Memory B cell (primary cell): Measurements from ENCODE around the gene ZC3H12C.

Experiments
- ATAC-seq: fragments of 150-1000 bp; cut with Tn5 transposase; 2 replicates; pipeline ENCODE4 v1.10.0; 2021; ENCODE audit warnings: low read depth, mild to moderate bottlenecking, moderate library complexity
- DNase-seq, 2 donors: peaks; one replicate each; pipeline ENCODE4 v3.0.0; 2022; ENCODE audit warnings: low spot score in 2 of 2
- H3K27ac Mint-ChIP-seq: one replicate; pipeline ENCODE4 v1.8.0; 2022; ENCODE audit warnings: mild to moderate bottlenecking, moderate library complexity, mixed read lengths
- H3K27me3 Mint-ChIP-seq: one replicate; pipeline ENCODE4 v1.8.0; 2022; ENCODE audit warnings: mixed read lengths
- H3K36me3 Mint-ChIP-seq: one replicate; pipeline ENCODE4 v1.8.0; 2022; ENCODE audit warnings: mild to moderate bottlenecking, mixed read lengths
- H3K4me1 Mint-ChIP-seq: one replicate; pipeline ENCODE4 v1.8.0; 2022; ENCODE audit warnings: mixed read lengths
- H3K4me3 Mint-ChIP-seq: one replicate; pipeline ENCODE4 v1.8.0; 2022; ENCODE audit warnings: mild to moderate bottlenecking, moderate library complexity, mixed read lengths
- H3K9me3 Mint-ChIP-seq: one replicate; pipeline ENCODE4 v1.8.0; 2022; ENCODE audit warnings: mixed read lengths

Gene ZC3H12C

DNA sequence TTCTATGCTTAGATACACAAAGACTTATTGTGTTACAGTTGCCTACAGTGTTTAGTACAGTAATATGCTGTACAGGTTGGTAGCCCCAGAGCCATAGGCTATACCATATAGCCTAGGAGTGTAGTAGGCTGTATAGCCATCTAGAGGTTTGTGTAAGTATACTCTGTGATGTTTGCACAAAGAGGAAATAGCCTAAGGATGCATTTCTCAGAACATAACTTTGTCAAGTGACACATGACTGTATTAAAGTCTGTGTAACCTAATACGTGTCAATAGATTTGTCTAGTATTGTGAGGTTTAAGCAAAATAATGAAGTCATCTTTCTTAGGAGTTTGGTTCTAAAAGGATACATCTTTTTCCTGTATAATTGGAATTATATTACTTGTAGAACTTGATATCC is 5.5 kb downstream of the ZC3H12C start:
- H3K36me3 Mint-ChIP-seq, result no peaks in the 10 kb centered on the region
- DNase-seq, result no peak
- no peak overlapping the region for H3K27ac Mint-ChIP-seq
- H3K4me3 Mint-ChIP-seq, result no peak overlapping the region
- peaks cover 5% of the 10 kb centered on the region for H3K4me1 Mint-ChIP-seq
- no peak for ATAC-seq
- peaks cover 2% of the 10 kb centered on the region for H3K9me3 Mint-ChIP-seq
- peaks cover 16% of the 10 kb centered on the region for H3K27me3 Mint-ChIP-seq

DNA sequence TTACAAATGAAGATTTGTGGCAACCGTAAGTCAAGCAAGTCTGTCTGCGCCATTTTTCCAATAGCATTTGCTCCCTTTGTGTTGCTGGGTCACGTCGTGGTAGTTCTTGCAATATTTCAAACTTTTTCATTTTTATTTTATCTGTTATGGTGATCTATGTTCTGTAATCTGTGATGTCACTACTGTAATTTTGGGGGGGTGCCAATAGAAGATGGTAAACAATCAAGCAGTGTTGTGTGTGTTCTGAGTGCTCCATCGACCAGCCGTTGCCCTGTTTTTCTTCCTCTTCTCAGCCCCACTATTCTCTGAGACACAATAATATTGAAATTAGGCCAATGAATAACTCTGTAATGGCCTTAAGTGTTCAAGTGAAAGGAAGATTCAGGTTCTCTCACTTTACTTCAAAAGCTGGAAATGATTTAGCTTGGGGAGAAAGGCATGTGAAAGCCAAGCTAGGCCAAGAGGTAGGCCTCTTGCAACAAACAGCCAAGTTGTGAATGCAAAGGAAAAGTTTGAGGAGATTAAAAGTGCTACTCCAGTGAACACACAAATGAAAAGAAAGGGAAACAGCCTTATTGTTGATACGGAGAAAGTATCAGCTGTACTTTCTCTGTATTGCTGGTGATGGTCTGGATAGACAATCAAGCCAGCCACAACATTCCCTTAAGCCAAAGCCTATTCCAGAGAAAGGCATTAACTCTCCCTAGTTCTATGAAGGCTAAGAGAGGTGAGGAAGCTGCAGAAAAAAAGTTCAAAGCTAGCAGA is 7.5 kb downstream of the ZC3H12C start:
- DNase-seq (no peak), ATAC-seq (no peak)
- no peak overlapping the region for H3K27ac Mint-ChIP-seq
- no peaks in the 10 kb centered on the region for H3K4me1 Mint-ChIP-seq
- H3K4me3 Mint-ChIP-seq, result no peak overlapping the region
- H3K27me3 Mint-ChIP-seq, result peaks cover 8% of the 10 kb centered on the region
- H3K9me3 Mint-ChIP-seq, result peaks cover 2% of the 10 kb centered on the region
- H3K36me3 Mint-ChIP-seq, result no peaks in the 10 kb centered on the region

DNA sequence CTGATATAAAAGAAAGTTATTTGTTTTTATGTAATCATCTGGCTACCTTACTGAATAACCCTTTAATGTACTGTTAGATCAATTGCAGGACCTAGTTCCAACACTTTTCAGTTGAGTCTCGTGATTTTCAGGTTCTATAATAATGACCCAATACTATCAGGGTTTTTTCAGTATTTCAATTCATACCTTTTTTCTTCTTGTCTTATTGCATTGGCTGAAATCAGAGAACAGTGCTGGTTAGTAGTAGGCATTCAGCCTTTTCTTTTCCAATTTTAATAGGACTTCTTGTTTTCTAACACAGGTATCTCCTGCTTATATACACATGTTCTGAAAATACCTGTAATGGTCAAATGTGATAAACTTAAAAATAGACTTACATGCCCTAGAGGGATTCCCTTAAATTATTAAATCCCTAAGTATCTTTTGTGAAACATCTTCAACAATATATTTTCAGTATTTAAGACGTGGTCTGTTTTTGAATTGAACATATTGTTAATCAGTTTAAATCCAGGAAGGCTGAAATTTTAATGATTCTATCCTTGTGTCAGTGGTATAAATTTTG is 13.6 kb downstream of the ZC3H12C start:
- no peaks in the 10 kb centered on the region for H3K36me3 Mint-ChIP-seq
- ATAC-seq (no peak), DNase-seq (no peak)
- peaks cover 2% of the 10 kb centered on the region for H3K27me3 Mint-ChIP-seq
- peaks cover 7% of the 10 kb centered on the region for H3K9me3 Mint-ChIP-seq
- no peak overlapping the region for H3K4me3 Mint-ChIP-seq
- H3K4me1 Mint-ChIP-seq, result no peaks in the 10 kb centered on the region
- H3K27ac Mint-ChIP-seq, result no peak overlapping the region

DNA sequence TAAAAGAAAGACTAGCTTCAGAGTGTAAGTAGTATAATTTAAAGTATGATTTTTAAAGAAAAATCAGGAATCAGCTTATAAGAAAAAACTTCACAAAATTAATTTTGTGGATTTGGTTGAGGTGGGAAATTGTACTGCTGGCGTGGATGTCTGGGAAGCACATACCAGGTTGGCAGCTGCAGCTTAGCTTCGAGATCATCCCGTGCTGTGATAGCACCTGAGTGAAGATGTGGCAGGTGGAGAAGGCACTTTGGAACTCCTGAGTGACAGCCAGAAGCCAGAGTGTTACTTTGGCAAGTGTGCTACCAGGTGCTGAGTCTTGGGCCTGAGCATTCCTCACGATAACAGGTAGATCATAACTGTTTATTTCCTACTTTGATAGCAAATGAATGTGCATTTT is 17.7 kb downstream of the ZC3H12C start:
- no peak overlapping the region for H3K4me3 Mint-ChIP-seq
- H3K27me3 Mint-ChIP-seq, result peaks cover 6% of the 10 kb centered on the region
- H3K4me1 Mint-ChIP-seq, result peaks cover 2% of the 10 kb centered on the region

DNA sequence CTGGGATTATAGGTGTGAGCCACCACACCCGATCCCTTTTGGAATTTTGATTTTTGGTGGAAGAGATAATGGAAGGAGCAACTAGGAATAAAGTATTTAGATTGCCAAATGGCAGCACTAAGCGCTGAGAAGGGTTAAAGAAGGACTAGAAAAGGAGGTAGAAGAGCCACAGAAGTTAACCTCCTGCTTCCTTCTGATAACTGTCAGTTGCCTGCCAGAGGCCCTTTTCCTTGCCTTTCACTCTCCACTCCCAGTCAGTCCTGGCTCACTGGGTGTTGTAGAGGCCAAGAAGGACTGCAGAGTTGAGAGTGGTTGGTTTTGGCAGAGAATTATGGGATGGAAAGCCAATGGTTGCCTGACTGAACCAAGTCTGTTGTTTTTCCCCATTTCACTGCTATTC is 19.3 kb downstream of the ZC3H12C start:
- Mint-ChIP-seq H3K4me1 (peaks cover 2% of the 10 kb centered on the region), H3K36me3 (no peaks in the 10 kb centered on the region), H3K27ac (no peak overlapping the region), H3K4me3 (no peak overlapping the region), H3K27me3 (peaks cover 7% of the 10 kb centered on the region), H3K9me3 (no peaks in the 10 kb centered on the region)
- ATAC-seq (no peak), DNase-seq (no peak)

More for the DNA sequence above, 17.7 kb downstream of the ZC3H12C start:
- DNase-seq (no peak), ATAC-seq (no peak)
- H3K27ac Mint-ChIP-seq, result no peak overlapping the region
- H3K36me3 Mint-ChIP-seq, result no peaks in the 10 kb centered on the region
- peaks cover 5% of the 10 kb centered on the region for H3K9me3 Mint-ChIP-seq

DNA sequence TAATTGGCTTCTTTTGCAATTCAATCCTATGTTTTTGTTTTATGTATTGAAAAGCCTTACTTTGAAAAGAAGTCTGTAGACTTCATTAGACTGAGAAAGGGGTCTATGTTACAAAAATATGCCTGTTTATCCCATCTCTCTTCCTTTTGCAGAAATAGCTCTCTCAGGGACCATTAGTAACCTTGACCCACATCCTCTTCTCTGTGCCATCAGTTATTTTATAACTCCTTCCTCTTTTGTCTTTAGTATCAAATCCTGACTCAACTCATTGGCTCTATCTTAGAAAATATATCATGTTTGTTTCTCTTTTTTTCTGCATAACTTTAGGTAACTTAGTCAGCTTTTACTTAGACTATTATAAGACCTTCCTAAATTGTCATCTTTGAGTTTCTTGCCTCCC is 20.3 kb downstream of the ZC3H12C start:
- no peaks in the 10 kb centered on the region for H3K9me3 Mint-ChIP-seq
- ATAC-seq, result no peak
- H3K36me3 Mint-ChIP-seq, result no peaks in the 10 kb centered on the region

DNA sequence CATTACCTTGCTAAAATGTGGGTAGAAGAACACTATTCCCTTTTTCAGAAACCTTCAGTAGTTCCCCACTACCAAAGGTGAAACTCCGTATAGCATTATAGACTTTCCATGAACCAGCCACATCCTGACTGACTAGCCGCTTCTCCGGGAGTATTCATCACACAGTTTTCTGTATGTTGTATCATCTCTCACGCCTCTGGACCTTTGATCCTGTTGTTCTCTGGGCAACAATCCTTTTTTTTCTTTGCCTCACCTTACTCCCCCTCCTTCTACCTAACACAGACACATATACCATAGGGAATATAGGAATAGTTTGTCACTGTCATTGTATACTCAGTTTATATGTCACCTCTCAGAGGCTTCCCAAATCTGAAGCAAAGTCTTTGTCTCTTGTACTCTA is 20.8 kb downstream of the ZC3H12C start:
- peaks cover 7% of the 10 kb centered on the region for H3K27me3 Mint-ChIP-seq
- ATAC-seq (no peak), DNase-seq (no peak)
- H3K27ac Mint-ChIP-seq, result no peak overlapping the region
- no peaks in the 10 kb centered on the region for H3K9me3 Mint-ChIP-seq
- H3K4me3 Mint-ChIP-seq, result no peak overlapping the region
- H3K36me3 Mint-ChIP-seq, result no peaks in the 10 kb centered on the region
- H3K4me1 Mint-ChIP-seq, result peaks cover 2% of the 10 kb centered on the region

More for the DNA sequence above, 20.3 kb downstream of the ZC3H12C start:
- Mint-ChIP-seq H3K4me1 (peaks cover 2% of the 10 kb centered on the region), H3K4me3 (no peak overlapping the region), H3K27me3 (peaks cover 7% of the 10 kb centered on the region), H3K27ac (no peak overlapping the region)
- no peak for DNase-seq

DNA sequence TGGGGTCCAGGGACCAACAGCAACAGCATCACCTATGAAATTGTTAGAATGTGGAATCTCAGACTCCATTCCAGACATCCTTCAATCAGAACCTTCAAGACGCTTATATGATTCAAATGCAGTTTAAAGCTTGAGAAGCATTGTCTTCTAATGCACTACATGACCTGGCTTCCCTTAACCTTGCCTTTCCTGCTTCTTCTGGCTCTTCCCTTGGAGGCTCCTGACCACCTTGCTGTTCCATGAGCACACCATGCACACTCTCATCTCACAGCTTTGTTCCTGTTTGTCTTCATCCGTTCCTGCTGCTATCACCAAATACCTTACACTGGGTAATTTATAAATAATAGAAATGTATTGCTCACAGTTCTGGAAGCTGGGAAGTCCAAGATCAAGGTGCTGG is 26.1 kb downstream of the ZC3H12C start:
- H3K27me3 Mint-ChIP-seq, result peaks cover 3% of the 10 kb centered on the region

DNA sequence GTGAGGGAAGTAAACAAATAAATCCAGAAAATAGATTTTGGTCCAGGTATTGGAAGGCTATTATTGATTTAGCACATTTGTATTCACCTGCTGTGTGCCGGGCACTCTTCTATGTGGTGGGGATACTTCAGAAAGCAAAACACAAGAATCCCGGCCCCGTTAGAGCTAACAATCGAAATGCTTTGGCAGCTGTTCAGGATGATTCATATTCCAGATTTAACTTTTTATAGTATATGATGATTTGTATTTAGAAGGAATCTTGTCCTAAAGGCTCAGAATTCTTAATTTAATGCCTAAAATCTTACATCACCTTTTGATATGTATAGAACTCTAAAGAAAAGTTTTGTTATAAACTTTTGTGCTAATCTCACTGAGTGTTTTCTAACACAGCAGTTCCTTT is 28.0 kb downstream of the ZC3H12C start:
- Mint-ChIP-seq H3K4me3 (no peak overlapping the region), H3K36me3 (no peaks in the 10 kb centered on the region), H3K9me3 (no peaks in the 10 kb centered on the region), H3K27me3 (peaks cover 5% of the 10 kb centered on the region), H3K4me1 (no peaks in the 10 kb centered on the region), H3K27ac (no peak overlapping the region)
- no peak for ATAC-seq
- no peak for DNase-seq

More for the DNA sequence above, 26.1 kb downstream of the ZC3H12C start:
- H3K27ac Mint-ChIP-seq, result no peak overlapping the region
- H3K36me3 Mint-ChIP-seq, result no peaks in the 10 kb centered on the region
- no peaks in the 10 kb centered on the region for H3K4me1 Mint-ChIP-seq
- H3K4me3 Mint-ChIP-seq, result no peak overlapping the region
- H3K9me3 Mint-ChIP-seq, result no peaks in the 10 kb centered on the region
- DNase-seq, result no peak
- ATAC-seq, result no peak

DNA sequence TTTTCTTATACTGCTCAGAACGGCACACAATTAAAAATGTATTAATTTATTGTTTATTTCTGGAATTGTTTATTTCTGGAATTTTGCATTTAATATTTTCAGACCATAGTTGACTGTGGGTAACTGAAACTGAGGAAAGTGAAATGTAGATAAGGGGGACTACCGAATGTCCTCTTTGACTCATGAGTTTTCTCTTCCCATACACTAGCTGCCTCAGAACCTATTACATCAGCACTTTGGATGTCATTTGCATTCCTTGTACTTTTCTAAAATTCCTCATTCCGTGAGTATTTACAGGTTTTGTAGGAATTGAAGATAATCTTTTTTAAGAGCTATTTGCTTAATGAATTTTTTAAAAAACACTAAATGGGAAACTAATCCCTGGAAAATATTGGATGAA is 29.8 kb downstream of the ZC3H12C start:
- ATAC-seq (no peak), DNase-seq (no peak)
- H3K27ac Mint-ChIP-seq, result no peak overlapping the region

DNA sequence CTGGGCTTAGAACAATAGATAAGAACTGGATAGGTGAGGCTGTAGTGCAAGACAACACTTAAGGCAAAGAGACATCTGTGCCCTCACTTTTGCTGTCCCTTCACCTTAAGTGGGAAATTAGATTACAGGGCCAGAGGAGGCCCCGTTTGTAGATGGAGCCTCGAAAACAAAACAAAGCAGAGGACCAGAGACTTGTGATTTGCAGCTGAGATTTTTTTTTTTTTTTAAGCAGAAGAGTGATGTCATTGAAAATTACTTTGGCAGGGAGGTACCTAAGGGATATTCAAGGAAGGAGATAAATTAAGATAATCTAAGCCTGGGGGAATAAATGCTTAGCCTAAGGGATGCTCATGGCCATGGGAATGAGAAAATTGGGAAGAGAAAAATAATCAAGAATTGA is 31.4 kb downstream of the ZC3H12C start:
- DNase-seq (no peak), ATAC-seq (no peak)
- peaks cover 7% of the 10 kb centered on the region for H3K27me3 Mint-ChIP-seq
- H3K27ac Mint-ChIP-seq, result no peak overlapping the region
- no peaks in the 10 kb centered on the region for H3K9me3 Mint-ChIP-seq
- no peaks in the 10 kb centered on the region for H3K4me1 Mint-ChIP-seq
- no peak overlapping the region for H3K4me3 Mint-ChIP-seq
- H3K36me3 Mint-ChIP-seq, result no peaks in the 10 kb centered on the region

More for the DNA sequence above, 29.8 kb downstream of the ZC3H12C start:
- Mint-ChIP-seq H3K9me3 (no peaks in the 10 kb centered on the region), H3K4me3 (no peak overlapping the region), H3K36me3 (no peaks in the 10 kb centered on the region), H3K27me3 (peaks cover 5% of the 10 kb centered on the region), H3K4me1 (no peaks in the 10 kb centered on the region)

DNA sequence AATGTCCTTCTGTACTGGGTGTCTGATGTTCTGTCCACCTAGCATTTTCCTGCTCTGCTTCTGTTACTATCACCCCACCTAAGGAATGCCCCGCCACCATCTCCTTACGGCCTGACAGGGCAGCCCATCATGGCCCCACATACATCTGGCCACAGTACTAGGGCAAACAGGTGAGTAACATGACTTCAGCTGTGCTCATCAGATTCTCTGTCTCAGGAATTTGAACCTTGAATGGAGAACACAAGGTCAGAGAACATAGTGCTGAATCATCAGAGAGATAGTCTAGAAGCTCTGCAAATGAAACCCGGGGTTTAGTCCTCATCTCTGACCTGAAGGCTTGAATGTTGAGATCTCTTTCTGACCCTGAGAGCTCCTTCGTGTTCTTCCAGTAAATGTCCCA is 32.4 kb downstream of the ZC3H12C start:
- no peaks in the 10 kb centered on the region for H3K9me3 Mint-ChIP-seq
- H3K4me3 Mint-ChIP-seq, result no peak overlapping the region
- ATAC-seq, result no peak
- DNase-seq, result no peak
- no peaks in the 10 kb centered on the region for H3K4me1 Mint-ChIP-seq
- no peak overlapping the region for H3K27ac Mint-ChIP-seq
- H3K36me3 Mint-ChIP-seq, result no peaks in the 10 kb centered on the region
- peaks cover 8% of the 10 kb centered on the region for H3K27me3 Mint-ChIP-seq

DNA sequence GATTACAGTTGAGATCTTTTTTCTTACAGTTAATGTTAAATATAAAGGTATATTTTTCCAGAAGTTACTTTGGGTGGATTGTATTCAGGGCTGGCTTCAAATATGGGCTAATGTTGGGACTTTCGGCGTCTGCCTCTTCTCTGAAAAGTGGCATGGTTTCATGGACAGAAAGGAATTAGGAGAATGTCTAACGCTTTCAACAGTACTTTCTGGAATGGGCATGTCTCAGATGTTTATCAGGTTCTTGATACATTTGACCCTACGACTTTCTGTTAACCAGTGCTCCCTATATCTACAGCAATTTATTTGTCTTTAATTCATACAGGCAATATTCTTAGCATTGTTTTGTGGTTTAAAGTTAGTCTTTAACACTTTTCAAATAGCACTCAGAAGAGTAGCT is 33.7 kb downstream of the ZC3H12C start:
- Mint-ChIP-seq H3K4me1 (no peaks in the 10 kb centered on the region), H3K9me3 (no peaks in the 10 kb centered on the region), H3K27me3 (peaks cover 12% of the 10 kb centered on the region), H3K27ac (no peak overlapping the region), H3K4me3 (no peak overlapping the region), H3K36me3 (no peaks in the 10 kb centered on the region)
- ATAC-seq (no peak), DNase-seq (no peak)

DNA sequence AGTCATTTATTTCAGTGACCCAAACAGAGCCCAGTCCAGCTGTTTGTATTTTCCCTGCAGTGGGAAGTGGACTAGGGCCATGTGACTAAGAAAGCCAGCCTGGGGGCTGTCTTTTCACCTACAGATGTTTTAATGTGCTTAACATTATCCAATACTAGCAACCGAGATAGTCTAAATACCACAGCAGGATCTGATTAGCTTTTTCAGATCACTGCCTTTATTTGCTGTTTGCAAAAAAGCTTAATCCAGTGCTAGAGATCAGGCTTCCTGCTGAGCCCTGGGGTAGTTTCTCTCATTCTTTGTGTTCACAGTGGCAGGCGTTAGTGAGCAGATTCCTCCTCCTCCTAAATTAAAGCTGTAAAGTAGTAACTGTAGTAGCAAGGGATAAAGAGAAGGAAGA is 35.0 kb downstream of the ZC3H12C start:
- DNase-seq (no peak), ATAC-seq (no peak)
- H3K27ac Mint-ChIP-seq, result no peak overlapping the region
- H3K4me3 Mint-ChIP-seq, result no peak overlapping the region
- H3K27me3 Mint-ChIP-seq, result peaks cover 12% of the 10 kb centered on the region
- no peaks in the 10 kb centered on the region for H3K4me1 Mint-ChIP-seq
- H3K9me3 Mint-ChIP-seq, result no peaks in the 10 kb centered on the region
- no peaks in the 10 kb centered on the region for H3K36me3 Mint-ChIP-seq
